IPS-20b (cell line): ENCODE measurements around the gene CHD6.

ENCODE experiments used
- H3K27ac ChIP-seq: one replicate; pipeline ENCODE4 v1.5.1; 2013; ENCODE audit warnings: low read length
- H3K27me3 ChIP-seq: 2 replicates; pipeline ENCODE4 v1.6.1; 2013; ENCODE audit warnings: mild to moderate bottlenecking, low read length, inconsistent platforms; ENCODE audit not compliant: insufficient read depth
- H3K36me3 ChIP-seq: 2 replicates; pipeline ENCODE4 v1.6.1; 2013; ENCODE audit warnings: low read depth, mild to moderate bottlenecking, inconsistent platforms, low read length, moderate library complexity; ENCODE audit not compliant: insufficient read depth
- H3K4me1 ChIP-seq: 2 replicates; pipeline ENCODE4 v1.6.1; 2013; ENCODE audit warnings: mild to moderate bottlenecking, control low read depth, inconsistent platforms, low read length, moderate library complexity; ENCODE audit not compliant: insufficient read depth
- H3K4me3 ChIP-seq: 2 replicates; pipeline ENCODE4 v1.5.1; 2013; ENCODE audit warnings: mild to moderate bottlenecking, low read length, inconsistent platforms
- H3K9ac ChIP-seq: 2 replicates; pipeline ENCODE4 v1.6.1; 2013; ENCODE audit warnings: low read depth, mild to moderate bottlenecking, inconsistent platforms, low read length, moderate library complexity
- H3K9me3 ChIP-seq: 2 replicates; pipeline ENCODE4 v1.6.1; 2013; ENCODE audit warnings: mild to moderate bottlenecking, low read depth, low read length, inconsistent platforms; ENCODE audit not compliant: insufficient read depth

The CHD6 gene, protein sequence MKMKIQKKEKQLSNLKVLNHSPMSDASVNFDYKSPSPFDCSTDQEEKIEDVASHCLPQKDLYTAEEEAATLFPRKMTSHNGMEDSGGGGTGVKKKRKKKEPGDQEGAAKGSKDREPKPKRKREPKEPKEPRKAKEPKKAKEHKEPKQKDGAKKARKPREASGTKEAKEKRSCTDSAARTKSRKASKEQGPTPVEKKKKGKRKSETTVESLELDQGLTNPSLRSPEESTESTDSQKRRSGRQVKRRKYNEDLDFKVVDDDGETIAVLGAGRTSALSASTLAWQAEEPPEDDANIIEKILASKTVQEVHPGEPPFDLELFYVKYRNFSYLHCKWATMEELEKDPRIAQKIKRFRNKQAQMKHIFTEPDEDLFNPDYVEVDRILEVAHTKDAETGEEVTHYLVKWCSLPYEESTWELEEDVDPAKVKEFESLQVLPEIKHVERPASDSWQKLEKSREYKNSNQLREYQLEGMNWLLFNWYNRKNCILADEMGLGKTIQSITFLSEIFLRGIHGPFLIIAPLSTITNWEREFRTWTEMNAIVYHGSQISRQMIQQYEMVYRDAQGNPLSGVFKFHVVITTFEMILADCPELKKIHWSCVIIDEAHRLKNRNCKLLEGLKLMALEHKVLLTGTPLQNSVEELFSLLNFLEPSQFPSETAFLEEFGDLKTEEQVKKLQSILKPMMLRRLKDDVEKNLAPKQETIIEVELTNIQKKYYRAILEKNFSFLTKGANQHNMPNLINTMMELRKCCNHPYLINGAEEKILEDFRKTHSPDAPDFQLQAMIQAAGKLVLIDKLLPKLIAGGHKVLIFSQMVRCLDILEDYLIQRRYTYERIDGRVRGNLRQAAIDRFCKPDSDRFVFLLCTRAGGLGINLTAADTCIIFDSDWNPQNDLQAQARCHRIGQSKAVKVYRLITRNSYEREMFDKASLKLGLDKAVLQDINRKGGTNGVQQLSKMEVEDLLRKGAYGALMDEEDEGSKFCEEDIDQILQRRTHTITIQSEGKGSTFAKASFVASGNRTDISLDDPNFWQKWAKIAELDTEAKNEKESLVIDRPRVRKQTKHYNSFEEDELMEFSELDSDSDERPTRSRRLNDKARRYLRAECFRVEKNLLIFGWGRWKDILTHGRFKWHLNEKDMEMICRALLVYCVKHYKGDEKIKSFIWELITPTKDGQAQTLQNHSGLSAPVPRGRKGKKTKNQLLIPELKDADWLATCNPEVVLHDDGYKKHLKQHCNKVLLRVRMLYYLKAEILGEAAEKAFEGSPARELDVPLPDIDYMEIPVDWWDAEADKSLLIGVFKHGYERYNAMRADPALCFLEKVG (N-terminal part only)

DNA sequence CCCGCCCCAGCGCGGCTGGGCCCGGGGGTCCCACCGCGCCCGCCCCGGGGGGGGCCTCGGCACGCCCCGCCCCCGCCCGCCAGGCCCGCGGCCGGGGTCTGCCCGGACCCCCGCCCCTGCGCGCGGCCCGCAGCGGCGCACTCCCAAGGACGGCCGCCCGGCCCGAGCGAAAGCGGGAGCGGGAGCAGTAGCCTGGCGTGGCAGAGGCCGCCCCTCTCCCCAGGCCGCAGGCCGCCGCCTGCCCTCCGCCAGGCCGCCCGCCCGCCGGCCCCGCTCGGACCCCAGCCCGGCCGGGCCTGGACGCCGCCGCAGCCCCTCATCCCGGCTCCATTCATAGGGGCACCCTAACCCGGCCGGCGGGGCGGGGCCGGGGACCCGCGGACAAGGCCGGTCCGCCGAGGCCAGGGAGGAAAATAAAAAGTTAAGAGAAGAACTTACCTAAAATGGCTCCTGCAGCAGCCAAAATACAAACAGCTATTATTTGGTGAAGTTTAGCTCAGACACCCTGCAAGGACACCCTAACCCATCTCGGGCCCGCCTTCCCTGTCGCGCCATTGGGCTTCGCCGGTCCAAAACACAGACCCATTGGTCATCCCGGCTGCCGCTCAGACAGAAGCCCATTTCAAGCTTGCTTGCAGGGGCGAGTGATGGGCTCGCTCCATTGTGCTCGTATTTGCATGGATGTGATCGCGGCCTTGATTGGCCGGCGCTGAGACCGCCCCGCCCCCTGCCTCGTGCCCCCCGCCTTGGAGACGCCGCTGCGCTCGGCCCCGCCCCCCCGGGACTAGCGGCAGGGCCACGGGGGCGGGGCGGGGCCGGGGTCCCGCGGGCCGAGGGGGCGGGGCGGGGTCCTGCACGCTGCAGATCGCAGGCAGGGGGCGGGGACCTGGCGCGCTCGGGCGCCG is at the start of gene CHD6:
Gene CHD6 (minus strand): TSS at position 476 of the 905 bp plus-strand sequence. CDS start 67,040 bp downstream, outside the sequence.
- Histone ChIP-seq H3K27ac (peak within 1 kb of the TSS; percentile 18), H3K27me3 (no peaks in the 10 kb centered on the region; the same call in 1 of the 2 replicates), H3K36me3 (no peaks in the 10 kb centered on the region), H3K4me3 (peak within 1 kb of the TSS; percentile 96), H3K4me1 (peaks cover 44% of the 10 kb centered on the region), H3K9me3 (no peaks in the 10 kb centered on the region), H3K9ac (peak within 1 kb of the TSS; percentile 90)

- Histone ChIP-seq H3K27ac (no peak overlapping the region), H3K4me3 (no peak overlapping the region), H3K9ac (no peak overlapping the region)
Observed at GRCh38 chr20:41664584-41664983, 46.4 kb upstream of the CHD6 start.

DNA sequence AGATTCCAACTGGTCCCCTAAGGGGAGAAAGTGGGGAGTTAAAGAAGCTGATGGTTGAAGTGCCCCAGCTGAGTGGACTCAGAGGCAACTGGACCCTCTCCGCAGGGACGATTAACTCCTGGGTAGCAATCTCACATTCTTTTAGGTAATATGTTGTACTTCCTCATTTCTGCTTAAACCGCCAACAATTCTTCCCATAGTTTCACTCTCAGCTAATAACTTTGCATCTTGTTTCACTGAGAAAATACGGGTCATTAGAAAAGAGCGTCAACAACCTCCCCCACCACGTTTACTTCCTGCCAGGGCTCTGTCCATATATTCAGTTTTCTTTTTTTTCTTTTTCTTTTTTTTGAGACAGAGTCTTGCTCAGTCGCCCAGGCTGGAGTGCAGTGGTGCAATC is 39.5 kb upstream of the CHD6 start:
- H3K4me3 ChIP-seq, result no peak overlapping the region

More at GRCh38 chr20:41664584-41664983, 46.4 kb upstream of the CHD6 start:
- H3K36me3 ChIP-seq, result no peaks in the 10 kb centered on the region
- peaks cover 8% of the 10 kb centered on the region; the same call in 1 of the 2 replicates for H3K27me3 ChIP-seq
- H3K4me1 ChIP-seq, result no peaks in the 10 kb centered on the region; the same call in 1 of the 2 replicates
- no peaks in the 10 kb centered on the region for H3K9me3 ChIP-seq

DNA sequence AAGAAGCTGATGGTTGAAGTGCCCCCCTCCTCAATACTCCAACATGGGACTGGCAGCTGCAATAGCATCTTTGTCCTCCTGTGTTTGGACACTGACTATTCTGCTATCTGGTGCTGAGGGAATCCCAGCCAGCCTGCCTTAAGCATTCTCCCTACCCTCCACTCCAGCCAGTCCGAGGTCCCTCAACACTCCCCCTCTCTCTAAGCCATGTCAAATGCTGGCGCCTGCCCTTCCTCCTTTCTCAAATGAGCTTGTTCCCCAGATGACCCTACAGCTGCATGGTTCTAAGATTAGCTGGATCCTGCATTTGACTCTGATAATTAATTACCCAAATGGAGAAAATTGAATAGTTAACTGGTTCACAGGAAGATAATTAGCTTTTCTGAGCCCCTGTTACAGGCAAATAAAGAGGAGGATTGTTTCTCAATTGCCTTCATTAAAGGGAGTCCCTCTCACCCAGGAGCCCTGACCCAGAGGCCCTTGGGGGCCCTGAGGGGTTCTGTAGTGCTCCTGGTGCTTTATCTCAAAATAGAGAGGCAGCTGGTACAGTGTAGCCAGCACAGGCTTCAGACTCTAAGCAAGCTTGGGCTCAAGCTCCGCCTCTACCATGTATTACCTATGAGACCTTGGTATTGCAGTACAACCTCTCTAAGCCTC is 37.9 kb upstream of the CHD6 start:
- Histone ChIP-seq H3K9ac (no peak overlapping the region), H3K27ac (no peak overlapping the region), H3K27me3 (peaks cover 10% of the 10 kb centered on the region; the same call in 1 of the 2 replicates), H3K4me1 (peaks cover 1% of the 10 kb centered on the region; the same call in 1 of the 2 replicates), H3K4me3 (no peak overlapping the region), H3K36me3 (no peaks in the 10 kb centered on the region), H3K9me3 (no peaks in the 10 kb centered on the region)

More for the DNA sequence above, 39.5 kb upstream of the CHD6 start:
- Histone ChIP-seq H3K36me3 (no peaks in the 10 kb centered on the region), H3K27ac (no peak overlapping the region), H3K9me3 (no peaks in the 10 kb centered on the region), H3K9ac (no peak overlapping the region), H3K27me3 (peaks cover 10% of the 10 kb centered on the region; the same call in 1 of the 2 replicates), H3K4me1 (no peaks in the 10 kb centered on the region)

GRCh38 chr20:41654884-41655283 is 36.7 kb upstream of the CHD6 start:
- Histone ChIP-seq H3K36me3 (no peaks in the 10 kb centered on the region), H3K9ac (no peak overlapping the region), H3K4me3 (no peak overlapping the region), H3K27ac (no peak overlapping the region), H3K27me3 (peaks cover 5% of the 10 kb centered on the region; the same call in 1 of the 2 replicates), H3K9me3 (no peaks in the 10 kb centered on the region), H3K4me1 (peaks cover 9% of the 10 kb centered on the region)

- Histone ChIP-seq H3K27ac (no peak overlapping the region), H3K4me1 (peaks cover 9% of the 10 kb centered on the region), H3K27me3 (no peaks in the 10 kb centered on the region), H3K36me3 (no peaks in the 10 kb centered on the region), H3K4me3 (no peak overlapping the region), H3K9ac (no peak overlapping the region), H3K9me3 (no peaks in the 10 kb centered on the region)
Observed at GRCh38 chr20:41654292-41654691, 36.1 kb upstream of the CHD6 start.

GRCh38 chr20:41650231-41650948 is 32.2 kb upstream of the CHD6 start:
- no peak overlapping the region for H3K4me3 ChIP-seq
- H3K9ac ChIP-seq, result no peak overlapping the region
- H3K9me3 ChIP-seq, result no peaks in the 10 kb centered on the region
- H3K36me3 ChIP-seq, result no peaks in the 10 kb centered on the region
- H3K27me3 ChIP-seq, result no peaks in the 10 kb centered on the region
- peaks cover 9% of the 10 kb centered on the region for H3K4me1 ChIP-seq
- no peak overlapping the region for H3K27ac ChIP-seq

DNA sequence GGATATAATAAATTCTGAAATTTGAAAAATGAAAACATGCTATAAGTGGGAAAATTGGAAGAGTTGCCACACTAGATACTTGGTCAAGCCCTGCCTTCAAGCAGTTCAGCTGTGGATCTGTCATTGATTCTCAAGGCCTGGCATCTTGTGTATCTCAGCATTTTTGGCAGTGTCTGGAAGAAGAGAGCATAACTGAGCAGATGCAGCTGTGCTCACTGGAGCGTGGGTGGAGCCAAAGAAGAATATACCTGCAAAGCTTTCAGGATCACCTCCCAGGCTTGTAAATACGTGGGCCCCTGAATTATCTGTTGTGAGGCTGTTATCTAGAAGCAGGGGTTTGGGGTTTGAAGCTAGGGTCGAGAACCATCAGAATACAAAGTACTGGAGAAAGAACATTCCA is 31.3 kb upstream of the CHD6 start:
- Histone ChIP-seq H3K9me3 (no peaks in the 10 kb centered on the region), H3K27ac (no peak overlapping the region)

GRCh38 chr20:41645372-41645771 is 27.2 kb upstream of the CHD6 start:
- Histone ChIP-seq H3K27ac (no peak overlapping the region), H3K9me3 (no peaks in the 10 kb centered on the region), H3K36me3 (no peaks in the 10 kb centered on the region), H3K27me3 (no peaks in the 10 kb centered on the region), H3K4me3 (no peak overlapping the region), H3K9ac (no peak overlapping the region), H3K4me1 (peaks cover 5% of the 10 kb centered on the region)

More for the DNA sequence above, 31.3 kb upstream of the CHD6 start:
- no peak overlapping the region for H3K9ac ChIP-seq
- H3K4me1 ChIP-seq, result peaks cover 9% of the 10 kb centered on the region
- no peak overlapping the region for H3K4me3 ChIP-seq
- no peaks in the 10 kb centered on the region for H3K36me3 ChIP-seq
- no peaks in the 10 kb centered on the region for H3K27me3 ChIP-seq
